Vagina (tissue), 2 donors: ENCODE measurements around the gene PPP1R3C.

Experiments used
- CTCF ChIP-seq, 3 experiments: fragments of 450-650 bp in 2 of 3; fragments of 200-600 bp in 1 of 3; sonication (generic) in 1 of 3; IDR thresholded peaks; one replicate each; pipeline ENCODE4 v1.5.1; 2017 to 2019; ENCODE audit warnings: antibody characterized with exemption in 3 of 3, mild to moderate bottlenecking in 2 of 3, moderate library complexity in 2 of 3
- POLR2A ChIP-seq, 2 donors: fragments of 450-650 bp; IDR thresholded peaks; one replicate each; pipeline ENCODE4 v1.6.1; 2017; ENCODE audit warnings: antibody characterized with exemption in 2 of 2, mild to moderate bottlenecking in 2 of 2, moderate library complexity in 2 of 2

DNA sequence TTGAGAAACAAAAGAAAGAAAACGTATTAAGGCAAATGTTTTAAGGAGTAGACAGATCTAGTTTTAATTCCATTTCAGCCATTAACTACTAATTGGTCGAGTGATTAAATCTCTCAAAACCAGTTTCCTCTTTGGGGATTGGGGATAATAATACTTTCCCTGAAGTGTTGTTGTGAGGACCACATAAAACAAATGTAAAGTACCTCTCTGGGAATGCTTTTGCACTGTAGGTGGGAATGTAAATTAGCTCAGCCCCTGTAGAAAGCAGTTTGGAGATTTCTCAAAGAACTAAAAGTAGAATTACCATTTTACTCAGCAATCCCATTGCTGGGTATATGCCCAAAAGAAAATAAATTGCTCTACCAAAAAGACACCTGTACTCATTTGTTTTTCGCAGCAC, 36.0 kb upstream of the PPP1R3C start:
- no peak for TF ChIP-seq CTCF (IDR thresholded peaks at IDR 0.05)
- TF ChIP-seq POLR2A (IDR thresholded peaks at IDR 0.05) = no peak
